NCI-H2107 (cell line): ENCODE data around the gene FARS2.

Experiments
- DNase-seq: peaks from one replicate; lab custom pipeline; 2025; lab: John Stamatoyannopoulos, UW

The FARS2 gene

GRCh38 chr6:5249451-5250122 lies 11.7 kb upstream of the FARS2 start:
- no peak for DNase-seq

- no peak for DNase-seq
Measured at GRCh38 chr6:5250451-5250850, 10.9 kb upstream of the FARS2 start.

- DNase-seq, result no peak
Measured at GRCh38 chr6:5250911-5251310, 10.4 kb upstream of the FARS2 start.

- DNase-seq, result no peak
Measured at GRCh38 chr6:5256952-5257351, 4.4 kb upstream of the FARS2 start.

GRCh38 chr6:5257400-5257799 lies 3.9 kb upstream of the FARS2 start:
- no peak for DNase-seq

- no peak for DNase-seq
Measured at GRCh38 chr6:5259428-5259827, 1.9 kb upstream of the FARS2 start.

GRCh38 chr6:5260111-5260620 lies 1.1 kb upstream of the FARS2 start:
- DNase-seq, result no peak

- no peak for DNase-seq
Measured at GRCh38 chr6:5261545-5262109, 314 bp downstream of the FARS2 start.

- no peak for DNase-seq
Measured at GRCh38 chr6:5266423-5266822, 5.1 kb downstream of the FARS2 start.

GRCh38 chr6:5270093-5270680 lies 8.9 kb downstream of the FARS2 start:
- no peak for DNase-seq

- no peak for DNase-seq
Measured at GRCh38 chr6:5271926-5272325, 10.6 kb downstream of the FARS2 start.

GRCh38 chr6:5274231-5274630 lies 12.9 kb downstream of the FARS2 start:
- no peak for DNase-seq

GRCh38 chr6:5275497-5275896 lies 14.2 kb downstream of the FARS2 start:
- DNase-seq, result no peak

- DNase-seq, result no peak
Measured at GRCh38 chr6:5276581-5276980, 15.3 kb downstream of the FARS2 start.

- DNase-seq, result no peak
Measured at GRCh38 chr6:5277589-5277988, 16.3 kb downstream of the FARS2 start.

GRCh38 chr6:5278047-5278446 lies 16.7 kb downstream of the FARS2 start:
- DNase-seq, result no peak

GRCh38 chr6:5278565-5279120 lies 17.3 kb downstream of the FARS2 start:
- DNase-seq, result no peak

GRCh38 chr6:5279891-5280338 lies 18.6 kb downstream of the FARS2 start:
- no peak for DNase-seq

- no peak for DNase-seq
Measured at GRCh38 chr6:5280920-5281319, 19.6 kb downstream of the FARS2 start.

- DNase-seq, result no peak
Measured at GRCh38 chr6:5282191-5282623, 20.9 kb downstream of the FARS2 start.

- DNase-seq, result no peak
Measured at GRCh38 chr6:5285081-5285480, 23.8 kb downstream of the FARS2 start.

- DNase-seq, result no peak
Measured at GRCh38 chr6:5285526-5285925, 24.2 kb downstream of the FARS2 start.

- DNase-seq, result no peak
Measured at GRCh38 chr6:5286780-5287179, 25.5 kb downstream of the FARS2 start.
